ENCODE data around the gene ACAP3.
A peak's percentile ranks its signal among the peaks of the same experiment; 100 is the strongest.

Gene ACAP3

DNA sequence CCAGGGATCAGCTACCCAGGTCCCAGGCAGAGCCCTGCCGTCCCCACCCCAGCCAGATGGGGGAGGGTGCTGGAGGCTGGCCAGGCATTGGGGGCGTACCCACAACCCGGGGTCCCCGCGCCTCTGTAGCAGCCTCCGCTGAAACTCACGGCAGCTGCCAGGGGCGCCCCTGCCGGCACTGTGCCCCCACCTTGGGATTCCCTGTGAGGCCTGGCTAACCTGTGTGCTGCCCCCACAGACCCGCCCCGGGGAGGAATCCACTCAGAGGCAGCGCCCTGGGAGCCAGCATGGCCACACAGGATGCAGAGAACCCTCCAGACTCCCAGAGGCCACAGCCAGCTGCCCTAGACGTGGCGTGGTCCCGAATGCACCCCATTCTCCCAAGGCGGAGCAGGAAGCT is 37.7 kb upstream of the ACAP3 start:
- DNase-seq (ENCODE audit: low spot score), result no peak

DNA sequence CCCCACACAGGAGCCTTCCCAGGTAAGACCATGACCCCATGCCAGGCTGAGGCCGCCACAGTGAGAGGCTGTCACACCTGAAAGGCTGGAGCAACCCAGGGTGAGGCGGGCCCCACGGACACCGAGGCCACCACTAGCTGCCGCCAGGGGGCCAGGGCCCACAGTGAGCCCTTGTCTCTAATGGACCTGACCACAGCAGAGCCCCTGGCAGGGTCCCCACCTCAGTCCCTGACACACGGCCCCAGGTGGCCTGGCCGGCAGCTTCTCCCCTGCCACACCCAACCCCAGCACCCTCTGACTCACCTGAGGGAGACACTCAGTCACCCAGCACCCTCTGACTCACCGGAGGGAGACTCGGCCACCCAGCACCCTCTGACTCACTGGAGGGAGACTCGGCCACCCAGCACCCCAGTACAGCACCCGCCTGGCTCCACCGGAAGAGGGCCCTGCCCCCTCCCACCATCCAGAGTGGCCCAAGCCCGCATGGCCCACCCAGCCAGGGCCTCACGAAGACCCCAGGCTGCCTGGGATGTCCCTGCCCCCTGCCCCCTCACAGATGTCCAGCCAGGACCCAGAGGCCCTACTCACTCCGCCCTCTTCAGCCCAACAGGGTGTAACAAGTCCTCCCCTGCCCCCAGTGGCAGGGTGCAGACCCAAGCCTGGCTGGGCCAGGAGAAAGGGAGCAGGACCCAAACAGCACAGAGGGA is 37.1 kb upstream of the ACAP3 start:
- DNase-seq (ENCODE audit: low spot score), result peak; percentile 52

DNA sequence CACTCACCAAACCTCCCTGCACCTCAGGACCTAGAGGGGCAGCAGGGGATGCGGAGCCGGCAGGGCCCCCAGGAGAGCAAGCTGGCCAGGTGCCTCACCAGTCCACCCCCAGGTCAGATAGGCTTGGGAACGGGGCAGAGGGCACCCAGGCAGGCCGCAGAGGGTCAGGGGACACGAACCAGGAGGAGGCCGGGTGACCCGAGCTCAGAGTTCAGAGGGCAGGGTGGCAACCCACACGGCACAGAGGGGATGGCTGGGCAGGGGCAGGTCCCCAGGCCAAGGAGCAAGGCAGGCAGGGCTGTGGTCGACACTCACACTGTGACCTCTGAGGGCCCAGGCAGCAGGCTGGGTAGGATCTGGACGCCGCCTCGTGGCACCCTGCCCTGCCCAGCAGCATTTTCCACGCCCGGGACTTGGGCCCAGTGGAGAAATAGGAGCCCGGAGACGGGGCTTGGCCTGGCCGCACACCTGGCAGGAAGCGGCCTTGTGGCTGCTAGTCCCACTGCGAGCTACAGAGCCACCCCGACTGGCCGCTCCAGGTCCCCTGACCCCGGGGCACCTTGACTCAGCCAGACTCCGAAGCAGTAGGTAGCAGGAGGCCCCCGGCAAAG is 36.2 kb upstream of the ACAP3 start:
- DNase-seq (ENCODE audit: low spot score), result no peak

DNA sequence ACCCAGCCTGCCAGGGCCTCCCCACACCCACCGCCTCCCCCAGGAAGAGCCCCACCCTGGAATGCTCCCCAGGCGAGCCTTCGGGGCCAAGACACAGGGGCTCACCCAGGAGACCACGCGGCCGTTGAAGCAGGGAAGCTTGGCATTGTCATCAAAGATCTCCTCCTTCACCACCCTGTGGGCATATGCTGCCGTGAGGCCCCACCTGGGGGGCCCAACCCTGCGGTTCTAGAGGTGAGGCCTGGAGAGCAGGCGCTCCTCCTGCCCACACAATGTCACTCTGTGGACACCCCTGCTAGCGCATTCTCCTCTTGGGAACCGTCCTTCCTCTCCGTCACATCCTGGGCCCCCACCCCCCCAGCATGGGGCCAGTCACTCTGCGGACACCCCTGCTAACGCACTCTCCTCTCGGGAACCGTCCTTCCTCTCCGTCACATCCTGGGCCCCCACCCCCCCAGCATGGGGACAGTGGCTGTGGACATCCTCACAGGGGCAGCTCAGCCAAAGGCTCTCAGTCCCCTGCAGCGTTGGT is 34.9 kb upstream of the ACAP3 start:
- no peak for DNase-seq (ENCODE audit: low spot score)

DNA sequence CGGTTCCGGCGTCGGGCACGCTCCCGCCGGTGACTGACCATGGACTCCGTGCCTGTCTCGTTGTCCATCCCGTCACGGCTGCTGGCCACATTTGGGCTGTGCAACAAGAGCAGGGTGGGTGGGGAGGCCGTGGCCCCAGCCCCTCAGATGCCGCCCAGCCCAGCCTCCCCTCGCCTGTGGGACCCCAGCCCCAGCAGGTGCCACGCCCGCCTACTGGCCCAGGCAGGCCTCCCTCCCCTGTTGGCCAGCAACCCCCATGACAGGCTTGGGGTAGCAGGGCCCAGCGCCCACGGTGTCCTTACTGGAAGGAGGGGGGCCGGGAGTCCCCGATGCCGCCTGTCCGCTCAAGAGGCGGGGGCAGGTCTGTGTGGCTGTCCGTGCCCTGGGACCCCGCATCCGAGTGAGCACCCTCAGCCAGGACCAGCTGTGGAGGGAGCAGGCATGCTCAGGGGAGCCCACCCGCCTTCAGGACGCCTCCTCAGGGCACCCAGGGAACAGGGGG is 34.4 kb upstream of the ACAP3 start:
- DNase-seq (ENCODE audit: low spot score), result no peak

DNA sequence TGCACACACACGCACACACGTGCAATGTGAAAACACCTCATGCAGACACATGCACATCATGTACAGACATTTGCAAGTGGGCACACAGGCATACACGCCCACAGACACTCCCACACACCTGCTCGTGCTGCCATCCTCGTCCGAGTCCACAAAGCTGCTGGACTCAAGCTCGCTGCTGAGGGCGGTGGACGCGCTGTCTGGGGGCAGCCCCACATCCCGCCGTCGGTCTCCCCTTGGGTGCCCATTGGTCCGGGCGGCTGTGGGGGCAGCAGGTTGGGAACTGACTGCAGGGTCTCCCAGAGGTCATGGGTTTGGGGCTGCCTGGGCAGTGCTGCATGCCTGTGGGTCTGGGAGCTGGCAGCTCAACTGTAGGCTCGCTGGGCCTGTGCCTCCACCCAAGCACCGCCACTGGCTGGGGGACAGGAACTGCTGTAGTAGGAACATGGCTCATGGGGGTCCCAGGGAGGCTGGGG is 33.9 kb upstream of the ACAP3 start:
- DNase-seq (ENCODE audit: low spot score), result no peak

DNA sequence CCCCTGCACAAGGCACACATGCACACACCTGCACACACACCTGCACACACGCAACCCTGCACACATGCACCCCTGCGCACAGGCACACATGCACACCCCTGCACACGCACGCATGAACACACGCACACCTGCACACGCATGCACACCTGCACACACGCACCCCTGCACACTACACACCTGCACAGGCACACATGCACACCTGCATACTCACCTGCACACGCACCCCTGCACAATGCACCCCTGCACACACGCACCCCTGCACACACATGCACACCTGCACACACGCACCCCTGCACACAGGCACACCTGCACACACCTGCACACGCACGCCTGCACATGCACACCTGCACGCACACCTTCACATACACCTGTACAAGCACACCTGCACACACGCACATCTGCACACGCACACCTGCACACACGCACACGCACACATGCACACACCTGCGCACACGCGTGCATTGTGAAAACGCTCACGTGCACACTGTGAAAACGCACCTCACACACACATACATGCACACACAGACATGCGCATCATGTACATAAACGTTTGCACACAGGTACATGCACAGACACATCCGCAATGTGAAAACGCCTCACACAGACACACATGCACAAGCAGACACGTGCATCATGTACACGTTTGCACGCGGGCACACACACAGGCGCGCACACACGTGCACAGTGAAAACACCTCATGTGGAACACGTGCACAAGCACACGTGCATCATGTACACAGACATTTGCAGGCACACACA is 33.2 kb upstream of the ACAP3 start:
- no peak for DNase-seq (ENCODE audit: low spot score)

DNA sequence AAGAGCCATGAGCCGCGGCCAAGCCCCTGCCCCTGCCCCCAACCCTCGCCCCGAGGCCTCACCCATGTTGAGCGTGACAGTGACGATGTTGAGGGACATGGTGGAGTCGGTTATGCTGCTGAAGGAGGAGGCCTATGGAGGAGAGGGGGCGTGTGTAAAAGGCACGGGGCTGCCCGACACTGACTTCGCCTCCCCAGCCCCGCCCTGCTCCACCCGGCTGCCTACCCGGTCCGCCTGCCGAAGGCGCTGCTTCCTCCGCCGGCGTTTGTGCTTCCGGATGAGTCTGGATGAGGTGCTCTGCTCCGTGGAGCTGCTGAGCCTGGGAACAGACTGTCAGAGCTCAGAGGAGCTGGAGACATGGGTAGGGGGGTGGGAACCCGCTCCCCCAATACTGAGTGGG is 32.5 kb upstream of the ACAP3 start:
- no peak for DNase-seq (ENCODE audit: low spot score)

DNA sequence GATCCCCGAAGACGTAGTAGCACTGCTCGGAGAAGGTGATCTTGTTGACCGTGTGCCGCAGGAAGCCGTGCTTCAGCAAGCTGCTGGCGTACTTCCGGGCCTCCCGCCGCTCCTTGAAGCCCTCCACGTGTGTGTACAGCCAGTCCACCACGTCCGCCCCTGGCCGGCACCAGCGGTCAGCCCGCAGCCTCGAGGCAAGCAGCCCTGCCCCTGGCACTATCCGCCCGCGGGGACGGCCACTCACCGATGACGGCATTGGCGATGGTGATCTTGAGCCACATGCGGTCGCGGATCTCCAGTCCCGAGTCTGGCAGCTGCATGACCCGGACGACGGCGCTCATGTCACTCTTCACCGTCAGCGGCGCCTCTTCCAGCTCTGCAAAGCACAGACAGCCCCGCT is 30.5 kb upstream of the ACAP3 start:
- no peak for DNase-seq (ENCODE audit: low spot score)

DNA sequence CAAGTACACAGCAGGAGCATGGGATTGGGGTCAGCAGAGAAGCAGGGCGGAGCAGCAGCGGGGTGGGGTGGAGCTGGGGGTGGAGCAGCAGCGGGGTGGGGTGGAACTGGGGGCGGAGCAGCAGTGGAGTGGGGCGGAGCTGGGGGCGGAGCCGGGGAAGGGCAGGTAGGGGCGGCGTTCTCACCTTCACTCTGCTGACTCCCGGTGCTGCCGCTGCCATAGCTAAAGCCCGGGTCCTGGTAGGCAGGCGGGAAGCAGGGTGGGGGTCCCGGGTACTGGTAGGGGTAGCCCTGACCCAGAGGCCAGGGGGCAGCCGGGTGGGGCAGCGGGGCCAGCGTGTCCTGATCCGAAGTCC is 30.0 kb upstream of the ACAP3 start:
- DNase-seq (ENCODE audit: low spot score), result no peak

DNA sequence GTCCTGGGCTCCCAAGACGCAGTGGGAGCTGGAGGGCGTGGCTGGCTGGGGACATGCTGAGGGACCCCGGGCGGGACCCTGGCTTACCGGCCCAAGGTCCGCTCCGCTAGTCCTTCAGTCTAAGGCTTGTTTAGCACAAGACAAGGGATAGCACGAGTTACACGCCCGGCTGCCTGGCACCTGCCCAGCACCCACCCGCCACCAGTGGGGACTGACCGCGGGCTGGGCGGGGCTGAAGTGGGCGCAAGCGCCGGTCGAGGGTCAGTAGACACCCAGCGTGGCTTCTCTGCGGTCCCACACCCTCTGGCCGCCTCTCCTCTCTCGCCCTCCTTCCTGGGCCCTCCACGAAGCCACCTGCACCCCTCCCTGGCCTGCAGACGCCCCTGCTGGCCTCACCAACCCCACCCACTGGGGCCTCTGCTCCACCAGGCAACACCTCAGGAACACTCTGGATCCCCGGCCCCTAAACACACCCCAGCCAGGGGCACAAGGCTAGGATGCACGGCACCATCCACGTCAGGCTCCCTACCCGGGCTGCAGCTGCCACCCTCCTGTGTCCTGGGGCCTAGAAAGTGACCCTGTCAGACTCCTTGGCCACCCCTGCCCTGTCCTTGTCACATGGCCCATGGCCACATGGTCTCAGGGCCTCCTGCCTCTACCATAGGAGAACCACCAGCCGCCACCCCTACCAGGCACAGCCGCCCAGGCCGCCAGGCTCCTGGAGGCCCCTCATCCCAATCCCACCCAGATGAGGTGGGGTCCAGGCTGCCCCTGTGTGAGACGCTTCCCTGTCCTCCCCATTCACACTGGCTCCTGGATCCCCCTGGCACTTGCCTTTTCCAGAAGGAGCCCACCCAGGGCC is 29.4 kb upstream of the ACAP3 start:
- no peak for DNase-seq (ENCODE audit: low spot score)

DNA sequence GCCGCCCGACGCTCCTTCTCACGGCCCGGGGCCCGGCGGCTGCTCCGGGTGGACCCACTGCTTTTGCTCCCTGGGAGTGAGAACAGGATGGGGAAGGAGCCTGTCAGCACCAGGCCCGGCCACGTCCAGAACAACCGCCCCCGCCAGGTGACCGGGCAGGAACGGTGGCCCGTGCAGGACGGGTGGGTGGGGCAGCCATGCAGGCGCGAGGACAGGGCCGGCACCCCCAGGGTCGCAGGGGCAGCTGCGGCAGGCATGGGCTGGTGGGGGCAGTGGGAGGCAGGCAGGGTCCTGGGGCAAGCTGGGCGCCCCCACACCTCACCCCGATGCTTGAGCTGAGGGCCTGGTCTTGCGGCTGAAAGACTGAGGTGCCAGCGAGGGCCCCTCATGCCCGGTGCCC is 28.7 kb upstream of the ACAP3 start:
- DNase-seq (ENCODE audit: low spot score), result no peak

DNA sequence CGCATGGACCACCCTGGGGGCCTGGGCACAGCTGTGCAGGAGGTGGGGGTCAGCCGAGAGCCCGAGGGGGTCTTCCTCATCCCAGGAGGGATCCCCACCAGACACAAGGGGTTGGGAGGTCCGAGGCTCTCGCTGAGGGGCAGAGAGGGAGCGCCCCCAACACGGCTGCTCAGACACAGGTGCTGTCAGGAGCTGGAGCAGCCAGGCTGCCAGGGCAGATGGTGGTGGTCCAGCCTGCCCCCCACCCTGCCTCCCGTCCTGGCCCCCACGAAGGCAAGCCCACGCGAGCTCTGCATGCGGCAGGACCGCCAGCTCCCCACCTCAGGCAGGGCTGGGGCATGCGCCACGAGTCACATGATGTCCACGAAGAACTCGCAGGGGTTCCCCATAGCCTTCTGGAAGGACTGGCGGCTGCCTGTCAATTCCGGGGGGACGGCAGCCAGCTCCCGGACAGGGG is 28.1 kb upstream of the ACAP3 start:
- no peak for DNase-seq (ENCODE audit: low spot score)

DNA sequence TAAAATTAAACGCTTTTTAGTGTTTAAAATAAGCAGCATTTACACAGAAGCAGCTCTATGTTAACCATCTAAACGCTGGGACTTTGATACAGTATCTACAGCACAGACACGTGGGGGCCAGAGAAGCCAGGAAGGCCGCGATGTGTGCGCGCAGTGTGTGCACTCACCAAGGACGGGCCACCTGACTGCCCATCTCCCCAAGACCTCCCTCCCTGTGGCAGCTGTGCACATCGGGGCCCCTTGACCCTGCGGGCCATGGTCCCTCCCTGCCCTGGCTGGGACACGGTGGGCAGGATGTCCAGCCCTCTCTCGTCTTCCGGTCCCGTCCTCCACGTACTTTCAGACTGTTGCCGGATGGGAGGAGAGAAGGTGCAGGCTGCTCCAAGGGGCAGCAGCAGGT is 27.6 kb upstream of the ACAP3 start:
- DNase-seq (ENCODE audit: low spot score), result no peak

DNA sequence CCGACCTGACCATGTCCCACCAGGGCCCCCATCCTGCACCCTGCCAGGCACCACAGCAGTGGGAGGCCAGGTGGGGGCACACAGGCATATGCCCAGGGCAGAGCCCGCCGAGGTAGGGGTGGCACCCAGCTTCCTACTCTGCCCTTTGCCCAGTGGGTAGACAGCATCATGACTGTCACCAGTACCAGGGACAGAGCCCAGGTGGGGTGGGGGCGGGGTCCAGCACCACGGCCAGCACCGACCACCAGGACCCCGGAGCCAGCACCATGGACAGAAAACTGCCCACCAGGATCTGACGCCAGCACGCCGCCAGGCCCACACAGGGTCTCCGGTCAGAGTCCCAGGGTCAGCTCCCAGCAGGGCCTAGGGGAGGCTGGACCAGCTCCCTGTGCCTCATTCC is 27.1 kb upstream of the ACAP3 start:
- DNase-seq (ENCODE audit: low spot score), result no peak

DNA sequence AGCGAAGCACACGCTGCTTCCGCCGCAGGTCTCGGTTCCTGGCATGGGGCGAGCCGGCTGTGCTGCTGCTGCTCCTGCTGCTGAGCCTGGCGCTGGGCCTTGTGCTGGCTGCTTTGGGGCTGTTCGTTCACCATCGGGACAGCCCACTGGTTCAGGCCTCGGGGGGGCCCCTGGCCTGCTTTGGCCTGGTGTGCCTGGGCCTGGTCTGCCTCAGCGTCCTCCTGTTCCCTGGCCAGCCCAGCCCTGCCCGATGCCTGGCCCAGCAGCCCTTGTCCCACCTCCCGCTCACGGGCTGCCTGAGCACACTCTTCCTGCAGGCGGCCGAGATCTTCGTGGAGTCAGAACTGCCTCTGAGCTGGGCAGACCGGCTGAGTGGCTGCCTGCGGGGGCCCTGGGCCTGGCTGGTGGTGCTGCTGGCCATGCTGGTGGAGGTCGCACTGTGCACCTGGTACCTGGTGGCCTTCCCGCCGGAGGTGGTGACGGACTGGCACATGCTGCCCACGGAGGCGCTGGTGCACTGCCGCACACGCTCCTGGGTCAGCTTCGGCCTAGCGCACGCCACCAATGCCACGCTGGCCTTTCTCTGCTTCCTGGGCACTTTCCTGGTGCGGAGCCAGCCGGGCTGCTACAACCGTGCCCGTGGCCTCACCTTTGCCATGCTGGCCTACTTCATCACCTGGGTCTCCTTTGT is 26.0 kb upstream of the ACAP3 start:
- DNase-seq (ENCODE audit: low spot score), result no peak

DNA sequence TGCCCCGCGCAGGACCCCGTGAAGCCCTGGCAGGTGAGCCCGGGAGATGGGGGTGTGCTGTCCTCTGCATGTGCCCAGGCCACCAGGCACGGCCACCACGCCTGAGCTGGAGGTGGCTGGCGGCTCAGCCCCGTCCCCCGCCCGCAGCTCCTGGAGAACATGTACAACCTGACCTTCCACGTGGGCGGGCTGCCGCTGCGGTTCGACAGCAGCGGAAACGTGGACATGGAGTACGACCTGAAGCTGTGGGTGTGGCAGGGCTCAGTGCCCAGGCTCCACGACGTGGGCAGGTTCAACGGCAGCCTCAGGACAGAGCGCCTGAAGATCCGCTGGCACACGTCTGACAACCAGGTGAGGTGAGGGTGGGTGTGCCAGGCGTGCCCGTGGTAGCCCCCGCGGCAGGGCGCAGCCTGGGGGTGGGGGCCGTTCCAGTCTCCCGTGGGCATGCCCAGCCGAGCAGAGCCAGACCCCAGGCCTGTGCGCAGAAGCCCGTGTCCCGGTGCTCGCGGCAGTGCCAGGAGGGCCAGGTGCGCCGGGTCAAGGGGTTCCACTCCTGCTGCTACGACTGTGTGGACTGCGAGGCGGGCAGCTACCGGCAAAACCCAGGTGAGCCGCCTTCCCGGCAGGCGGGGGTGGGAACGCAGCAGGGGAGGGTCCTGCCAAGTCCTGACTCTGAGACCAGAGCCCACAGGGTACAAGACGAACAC is 25.2 kb upstream of the ACAP3 start:
- DNase-seq (ENCODE audit: low spot score), result no peak

DNA sequence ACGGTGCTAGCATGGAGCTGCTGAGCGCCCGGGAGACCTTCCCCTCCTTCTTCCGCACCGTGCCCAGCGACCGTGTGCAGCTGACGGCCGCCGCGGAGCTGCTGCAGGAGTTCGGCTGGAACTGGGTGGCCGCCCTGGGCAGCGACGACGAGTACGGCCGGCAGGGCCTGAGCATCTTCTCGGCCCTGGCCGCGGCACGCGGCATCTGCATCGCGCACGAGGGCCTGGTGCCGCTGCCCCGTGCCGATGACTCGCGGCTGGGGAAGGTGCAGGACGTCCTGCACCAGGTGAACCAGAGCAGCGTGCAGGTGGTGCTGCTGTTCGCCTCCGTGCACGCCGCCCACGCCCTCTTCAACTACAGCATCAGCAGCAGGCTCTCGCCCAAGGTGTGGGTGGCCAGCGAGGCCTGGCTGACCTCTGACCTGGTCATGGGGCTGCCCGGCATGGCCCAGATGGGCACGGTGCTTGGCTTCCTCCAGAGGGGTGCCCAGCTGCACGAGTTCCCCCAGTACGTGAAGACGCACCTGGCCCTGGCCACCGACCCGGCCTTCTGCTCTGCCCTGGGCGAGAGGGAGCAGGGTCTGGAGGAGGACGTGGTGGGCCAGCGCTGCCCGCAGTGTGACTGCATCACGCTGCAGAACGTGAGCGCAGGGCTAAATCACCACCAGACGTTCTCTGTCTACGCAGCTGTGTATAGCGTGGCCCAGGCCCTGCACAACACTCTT is 24.5 kb upstream of the ACAP3 start:
- no peak for DNase-seq (ENCODE audit: low spot score)

DNA sequence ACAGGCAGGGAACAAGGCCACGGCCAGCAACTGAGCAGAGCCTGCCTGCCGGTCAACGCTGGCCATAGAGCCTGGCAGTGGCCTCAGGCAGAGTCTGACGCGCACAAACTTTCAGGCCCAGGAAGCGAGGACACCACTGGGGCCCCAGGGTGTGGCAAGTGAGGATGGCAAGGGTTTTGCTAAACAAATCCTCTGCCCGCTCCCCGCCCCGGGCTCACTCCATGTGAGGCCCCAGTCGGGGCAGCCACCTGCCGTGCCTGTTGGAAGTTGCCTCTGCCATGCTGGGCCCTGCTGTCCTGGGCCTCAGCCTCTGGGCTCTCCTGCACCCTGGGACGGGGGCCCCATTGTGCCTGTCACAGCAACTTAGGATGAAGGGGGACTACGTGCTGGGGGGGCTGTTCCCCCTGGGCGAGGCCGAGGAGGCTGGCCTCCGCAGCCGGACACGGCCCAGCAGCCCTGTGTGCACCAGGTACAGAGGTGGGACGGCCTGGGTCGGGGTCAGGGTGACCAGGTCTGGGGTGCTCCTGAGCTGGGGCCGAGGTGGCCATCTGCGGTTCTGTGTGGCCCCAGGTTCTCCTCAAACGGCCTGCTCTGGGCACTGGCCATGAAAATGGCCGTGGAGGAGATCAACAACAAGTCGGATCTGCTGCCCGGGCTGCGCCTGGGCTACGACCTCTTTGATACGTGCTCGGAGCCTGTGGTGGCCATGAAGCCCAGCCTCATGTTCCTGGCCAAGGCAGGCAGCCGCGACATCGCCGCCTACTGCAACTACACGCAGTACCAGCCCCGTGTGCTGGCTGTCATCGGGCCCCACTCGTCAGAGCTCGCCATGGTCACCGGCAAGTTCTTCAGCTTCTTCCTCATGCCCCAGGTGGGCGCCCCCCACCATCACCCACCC is 23.6 kb upstream of the ACAP3 start, which contains the start of gene TAS1R3:
Gene TAS1R3 (plus strand): TSS at position 213 of the 898 bp plus-strand sequence. CDS start 66 bp downstream, at position 279.
- no peak for DNase-seq (ENCODE audit: low spot score)
